Mammary microvascular endothelial cell (primary cell): ENCODE results near the gene MEF2D. TPM values are rescaled to one million over a fixed set of nuclear protein-coding genes. Genes with fewer than 3 reads are reported as not detected.

Experiments used
- total RNA-seq: library from RNA; depleted of rRNA; stranded (reverse); fragments of >200 nt; gene quantifications from 2 replicates; pipeline ENCODE4 v1.2.3, GENCODE V29; 2015

MEF2D gene
- total RNA-seq = 30.1 and 32.3 TPM in 2 replicates

DNA sequence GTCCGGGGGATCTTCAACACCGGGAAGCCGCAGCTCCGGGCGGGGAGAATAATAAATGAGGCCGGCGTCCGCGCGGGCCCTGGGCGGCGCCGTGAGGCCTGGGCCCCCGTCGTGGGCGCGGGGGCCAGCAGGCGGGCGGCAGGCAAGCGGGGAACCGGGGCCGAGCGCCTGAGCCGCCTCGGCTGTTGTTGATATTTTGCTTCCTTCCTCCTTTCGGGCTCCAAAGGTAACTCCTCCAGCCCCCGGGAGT, at the start of gene MEF2D:
TSS of gene MEF2D (minus strand) at position 233 of the 250 bp plus-strand sequence. CDS start 17,483 bp downstream, outside the sequence.

Other genes with a start within 250 kb of the MEF2D start
- gene SMG5, start 217.9 kb downstream of the MEF2D start, total RNA-seq = 72.1 and 76.0 TPM in 2 replicates
- 1.6 and 2.3 TPM in 2 replicates for gene TMEM79, start 216.4 kb downstream of the MEF2D start, total RNA-seq
- 105 and 123 TPM in 2 replicates for gene GLMP, start 205.1 kb downstream of the MEF2D start, total RNA-seq
- not detected in 2 replicates for gene VHLL, start 201.5 kb downstream of the MEF2D start, total RNA-seq
- 398 and 431 TPM in 2 replicates for gene CCT3, start 162.5 kb downstream of the MEF2D start, total RNA-seq
- 2.4 TPM in 1 of 2 replicates, not detected in the other for gene TSACC, start 162.2 kb downstream of the MEF2D start, total RNA-seq
- not detected in 2 replicates for gene RHBG, start 131.6 kb downstream of the MEF2D start, total RNA-seq
- gene IQGAP3, start 71.8 kb upstream of the MEF2D start, total RNA-seq = 33.7 and 39.4 TPM in 2 replicates
- gene TTC24, start 78.9 kb upstream of the MEF2D start, total RNA-seq = not detected in 2 replicates
- 70.9 and 72.1 TPM in 2 replicates for gene NAXE, start 91.0 kb upstream of the MEF2D start, total RNA-seq
- gene GPATCH4, start 100.7 kb upstream of the MEF2D start, total RNA-seq = 14.9 and 25.1 TPM in 2 replicates
- not detected in 2 replicates for gene HAPLN2, start 118.6 kb upstream of the MEF2D start, total RNA-seq
- not detected in 2 replicates for gene BCAN, start 141.3 kb upstream of the MEF2D start, total RNA-seq
- gene NES, start 176.6 kb upstream of the MEF2D start, total RNA-seq = 360 and 381 TPM in 2 replicates
- 0.13 and 0.15 TPM in 2 replicates for gene CRABP2, start 204.8 kb upstream of the MEF2D start, total RNA-seq
- gene METTL25B, start 227.7 kb upstream of the MEF2D start, total RNA-seq = 8.5 and 9.9 TPM in 2 replicates
- gene ISG20L2, start 228.0 kb upstream of the MEF2D start, total RNA-seq = 13.1 and 17.9 TPM in 2 replicates
- 72.9 and 112 TPM in 2 replicates for gene MRPL24, start 240.3 kb upstream of the MEF2D start, total RNA-seq